Thyroid gland (tissue), 4 donors: ENCODE measurements around the gene SH3TC1.

ENCODE experiments used
- POLR2A ChIP-seq, 2 donors: fragments of 450-650 bp; IDR thresholded peaks; one replicate each; pipeline ENCODE4 v1.6.1; 2017; ENCODE audit warnings: antibody characterized with exemption in 2 of 2, mild to moderate bottlenecking in 2 of 2, moderate library complexity in 1 of 2
- TF ChIP-seq, protein P1 (sequence below), 6 experiments: fragments of 200-600 bp in 3 of 6; fragments of 450-650 bp in 3 of 6; sonication (generic) in 3 of 6; IDR thresholded peaks; one replicate each; pipeline ENCODE4 v1.5.1; 2016 to 2019; ENCODE audit warnings: antibody characterized with exemption in 6 of 6, mild to moderate bottlenecking in 2 of 6, inconsistent platforms in 1 of 6, moderate library complexity in 1 of 6

DNA sequence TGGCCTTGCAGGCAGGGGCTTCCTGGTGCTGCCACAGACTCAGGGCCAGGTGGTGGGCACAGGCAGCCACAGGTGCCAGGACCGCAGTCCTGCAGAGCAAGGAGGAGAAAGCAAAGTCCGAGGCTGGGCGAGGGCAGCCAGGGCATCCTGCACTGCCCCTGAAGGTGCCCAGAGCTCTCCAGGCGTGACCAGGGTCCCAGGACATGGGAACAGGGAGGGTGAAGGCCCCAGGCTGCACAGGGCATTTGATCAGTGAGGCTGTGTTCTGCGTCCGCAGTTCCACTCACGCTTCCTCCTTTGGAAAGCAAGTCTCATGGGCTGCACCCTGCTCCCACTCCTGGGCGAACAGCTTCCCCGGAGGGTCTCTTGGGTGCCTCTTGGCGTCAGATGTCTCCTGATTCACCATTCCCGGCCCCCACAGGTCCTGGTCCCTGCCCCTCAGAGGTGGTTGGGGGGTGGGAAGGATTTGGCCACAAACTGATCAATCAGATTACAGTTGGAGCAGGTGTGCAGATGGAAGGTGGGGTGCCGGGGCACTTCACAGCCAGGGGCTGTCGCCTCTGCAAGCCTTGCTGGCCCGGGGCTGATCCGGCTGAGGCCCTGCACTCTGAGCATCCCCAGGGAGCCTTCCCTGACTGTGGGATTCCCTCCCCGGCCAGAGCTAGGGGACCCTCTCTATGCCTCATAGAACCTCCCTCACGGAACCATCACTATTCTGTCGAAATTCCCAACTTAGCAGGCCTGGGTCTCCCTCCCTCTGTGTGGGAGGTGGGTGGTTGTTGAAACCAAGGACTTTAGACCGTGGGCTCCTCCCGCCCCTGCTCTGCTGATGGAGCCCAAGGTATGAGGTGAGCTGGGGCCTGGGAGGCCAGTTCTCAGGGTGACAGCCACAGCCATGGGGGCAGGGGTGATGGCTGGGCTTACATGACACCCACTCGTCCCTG, 3.3 kb downstream of the SH3TC1 start:
- TF ChIP-seq, protein P1, sequence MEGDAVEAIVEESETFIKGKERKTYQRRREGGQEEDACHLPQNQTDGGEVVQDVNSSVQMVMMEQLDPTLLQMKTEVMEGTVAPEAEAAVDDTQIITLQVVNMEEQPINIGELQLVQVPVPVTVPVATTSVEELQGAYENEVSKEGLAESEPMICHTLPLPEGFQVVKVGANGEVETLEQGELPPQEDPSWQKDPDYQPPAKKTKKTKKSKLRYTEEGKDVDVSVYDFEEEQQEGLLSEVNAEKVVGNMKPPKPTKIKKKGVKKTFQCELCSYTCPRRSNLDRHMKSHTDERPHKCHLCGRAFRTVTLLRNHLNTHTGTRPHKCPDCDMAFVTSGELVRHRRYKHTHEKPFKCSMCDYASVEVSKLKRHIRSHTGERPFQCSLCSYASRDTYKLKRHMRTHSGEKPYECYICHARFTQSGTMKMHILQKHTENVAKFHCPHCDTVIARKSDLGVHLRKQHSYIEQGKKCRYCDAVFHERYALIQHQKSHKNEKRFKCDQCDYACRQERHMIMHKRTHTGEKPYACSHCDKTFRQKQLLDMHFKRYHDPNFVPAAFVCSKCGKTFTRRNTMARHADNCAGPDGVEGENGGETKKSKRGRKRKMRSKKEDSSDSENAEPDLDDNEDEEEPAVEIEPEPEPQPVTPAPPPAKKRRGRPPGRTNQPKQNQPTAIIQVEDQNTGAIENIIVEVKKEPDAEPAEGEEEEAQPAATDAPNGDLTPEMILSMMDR (IDR thresholded peaks at IDR 0.05): no peak
- no peak for TF ChIP-seq POLR2A (IDR thresholded peaks at IDR 0.05)
